ENCODE data around the gene CCDC15. TPM values are rescaled to one million over a fixed set of nuclear protein-coding genes. Genes with fewer than 3 reads are reported as not detected.

The CCDC15 gene
- total RNA-seq, 1 experiment from 2014 or later = 2.8 TPM

- Histone ChIP-seq H3K9me3 (ENCODE audit: control insufficient read depth, low read depth, low read length) (no peaks in the 10 kb centered on the region), H3K18ac (ENCODE audit: insufficient read length, low read depth, low read length) (no peak overlapping the region), H2AFZ (ENCODE audit: low read length) (no peak overlapping the region), H2BK120ac (ENCODE audit: low read depth, low read length, poor library complexity, severe bottlenecking) (no peak overlapping the region), H3K14ac (ENCODE audit: insufficient read depth, low read length) (no peak overlapping the region), H3K79me1 (ENCODE audit: insufficient read depth, low read depth, low read length, poor library complexity, severe bottlenecking) (no peaks in the 10 kb centered on the region), H3K9ac (ENCODE audit: extremely low read depth, insufficient read length, low read length) (no peak overlapping the region), H3K4ac (ENCODE audit: low read depth, low read length) (no peak overlapping the region), H2AK5ac (ENCODE audit: insufficient read length, low read length) (no peak overlapping the region), H3K4me2 (ENCODE audit: insufficient read depth, insufficient read length, low read length) (no peak overlapping the region), H2BK12ac (ENCODE audit: insufficient read length, low read depth, low read length) (no peak overlapping the region), H2BK20ac (ENCODE audit: low read depth, low read length, poor library complexity, severe bottlenecking) (no peak overlapping the region), H4K91ac (ENCODE audit: insufficient read length, low read depth, low read length) (no peak overlapping the region), H4K20me1 (ENCODE audit: control insufficient read depth, insufficient read depth, insufficient read length) (peaks cover 3% of the 10 kb centered on the region), H3K27ac (ENCODE audit: insufficient read length, low read depth, low read length) (no peak overlapping the region), H4K5ac (ENCODE audit: insufficient read length, low read depth, low read length) (no peak overlapping the region), H3K56ac (ENCODE audit: insufficient read length, low read depth, low read length) (no peak overlapping the region), H3K23ac (ENCODE audit: insufficient read length, low read depth, low read length) (no peak overlapping the region), H3K23me2 (ENCODE audit: insufficient read length, low read depth, low read length, poor library complexity, severe bottlenecking) (no peaks in the 10 kb centered on the region), H3T11ph (ENCODE audit: low read length) (no peak overlapping the region), H2BK15ac (ENCODE audit: low read depth, low read length) (no peak overlapping the region), H4K8ac (replicated peaks; ENCODE audit: insufficient read length, low read depth, low read length) (no peak overlapping the region), H3K79me2 (ENCODE audit: insufficient read depth, low read length) (no peaks in the 10 kb centered on the region), H3K27me3 (ENCODE audit: insufficient read depth, low read length) (no peaks in the 10 kb centered on the region), H2BK5ac (ENCODE audit: insufficient read length, low read length) (no peak overlapping the region), H3K4me1 (ENCODE audit: insufficient read depth, low read length) (no peaks in the 10 kb centered on the region)
- no peak overlapping the region; a peak in 1 of 7 replicates for H3K27ac Mint-ChIP-seq
- peaks cover 7 to 9% of the 10 kb centered on the region in 2 experiments for H3K9me3 Mint-ChIP-seq
- H3K4me1 Mint-ChIP-seq = no peaks in the 10 kb centered on the region
- H3K4me3 Mint-ChIP-seq = no peak overlapping the region
- H3K36me3 Mint-ChIP-seq (ENCODE audit: insufficient read depth in 1 of 3, low read depth in 3 of 3) = peaks cover 0 to 4% (median 0%) of the 10 kb centered on the region in 3 experiments; a peak in 2 of 7 replicates
- no peaks in the 10 kb centered on the region for H3K27me3 Mint-ChIP-seq (ENCODE audit: low read depth)
- TF ChIP-seq, protein P1, sequence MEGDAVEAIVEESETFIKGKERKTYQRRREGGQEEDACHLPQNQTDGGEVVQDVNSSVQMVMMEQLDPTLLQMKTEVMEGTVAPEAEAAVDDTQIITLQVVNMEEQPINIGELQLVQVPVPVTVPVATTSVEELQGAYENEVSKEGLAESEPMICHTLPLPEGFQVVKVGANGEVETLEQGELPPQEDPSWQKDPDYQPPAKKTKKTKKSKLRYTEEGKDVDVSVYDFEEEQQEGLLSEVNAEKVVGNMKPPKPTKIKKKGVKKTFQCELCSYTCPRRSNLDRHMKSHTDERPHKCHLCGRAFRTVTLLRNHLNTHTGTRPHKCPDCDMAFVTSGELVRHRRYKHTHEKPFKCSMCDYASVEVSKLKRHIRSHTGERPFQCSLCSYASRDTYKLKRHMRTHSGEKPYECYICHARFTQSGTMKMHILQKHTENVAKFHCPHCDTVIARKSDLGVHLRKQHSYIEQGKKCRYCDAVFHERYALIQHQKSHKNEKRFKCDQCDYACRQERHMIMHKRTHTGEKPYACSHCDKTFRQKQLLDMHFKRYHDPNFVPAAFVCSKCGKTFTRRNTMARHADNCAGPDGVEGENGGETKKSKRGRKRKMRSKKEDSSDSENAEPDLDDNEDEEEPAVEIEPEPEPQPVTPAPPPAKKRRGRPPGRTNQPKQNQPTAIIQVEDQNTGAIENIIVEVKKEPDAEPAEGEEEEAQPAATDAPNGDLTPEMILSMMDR (conservative IDR thresholded peaks at IDR 0.05) = peak; percentile 26; the same call in 2 of the 3 replicates
- peak; percentile 32 for DNase-seq
- no CpG with 5 or more reads among the region's 17 CpGs for WGBS (ENCODE audit: extremely low coverage, insufficient read length, low lambda C conversion rate)
These were observed 29.9 kb downstream of the CCDC15 start for GRCh38 chr11:124983674-124984511.
